Measurements from ENCODE around the gene ARL5C.

ARL5C gene

DNA sequence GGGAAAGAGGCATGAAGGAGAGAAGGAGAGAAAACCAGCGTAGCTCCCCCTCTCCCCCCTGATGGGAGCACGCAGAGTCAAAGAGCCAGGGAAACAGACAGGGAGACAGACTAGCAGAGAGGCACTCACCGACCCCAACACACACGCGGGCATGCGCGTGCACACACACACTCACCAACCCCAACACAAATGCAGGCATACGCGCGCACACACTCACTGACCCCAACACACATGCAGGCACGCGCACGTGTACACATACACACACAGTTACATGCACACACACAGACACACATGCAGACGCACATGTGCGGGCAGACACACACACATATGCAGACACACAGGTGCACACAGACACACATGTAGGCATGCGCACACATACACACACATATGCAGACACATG lies 26.9 kb upstream of the ARL5C start:
- no peak for DNase-seq
- TF ChIP-seq, protein P1, sequence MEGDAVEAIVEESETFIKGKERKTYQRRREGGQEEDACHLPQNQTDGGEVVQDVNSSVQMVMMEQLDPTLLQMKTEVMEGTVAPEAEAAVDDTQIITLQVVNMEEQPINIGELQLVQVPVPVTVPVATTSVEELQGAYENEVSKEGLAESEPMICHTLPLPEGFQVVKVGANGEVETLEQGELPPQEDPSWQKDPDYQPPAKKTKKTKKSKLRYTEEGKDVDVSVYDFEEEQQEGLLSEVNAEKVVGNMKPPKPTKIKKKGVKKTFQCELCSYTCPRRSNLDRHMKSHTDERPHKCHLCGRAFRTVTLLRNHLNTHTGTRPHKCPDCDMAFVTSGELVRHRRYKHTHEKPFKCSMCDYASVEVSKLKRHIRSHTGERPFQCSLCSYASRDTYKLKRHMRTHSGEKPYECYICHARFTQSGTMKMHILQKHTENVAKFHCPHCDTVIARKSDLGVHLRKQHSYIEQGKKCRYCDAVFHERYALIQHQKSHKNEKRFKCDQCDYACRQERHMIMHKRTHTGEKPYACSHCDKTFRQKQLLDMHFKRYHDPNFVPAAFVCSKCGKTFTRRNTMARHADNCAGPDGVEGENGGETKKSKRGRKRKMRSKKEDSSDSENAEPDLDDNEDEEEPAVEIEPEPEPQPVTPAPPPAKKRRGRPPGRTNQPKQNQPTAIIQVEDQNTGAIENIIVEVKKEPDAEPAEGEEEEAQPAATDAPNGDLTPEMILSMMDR (IDR thresholded peaks at IDR 0.05; ENCODE audit: low read depth, low read length) = no peak
- H3K4me3 ChIP-seq (ENCODE audit: low read depth, low read length) = no peak overlapping the region
- H3K27me3 ChIP-seq = no peaks in the 10 kb centered on the region
- peaks cover 8% of the 10 kb centered on the region; the same call in 1 of the 2 replicates for H3K4me1 ChIP-seq
- H3K36me3 ChIP-seq = peaks cover 25% of the 10 kb centered on the region
- no peaks in the 10 kb centered on the region for H3K9me3 ChIP-seq

DNA sequence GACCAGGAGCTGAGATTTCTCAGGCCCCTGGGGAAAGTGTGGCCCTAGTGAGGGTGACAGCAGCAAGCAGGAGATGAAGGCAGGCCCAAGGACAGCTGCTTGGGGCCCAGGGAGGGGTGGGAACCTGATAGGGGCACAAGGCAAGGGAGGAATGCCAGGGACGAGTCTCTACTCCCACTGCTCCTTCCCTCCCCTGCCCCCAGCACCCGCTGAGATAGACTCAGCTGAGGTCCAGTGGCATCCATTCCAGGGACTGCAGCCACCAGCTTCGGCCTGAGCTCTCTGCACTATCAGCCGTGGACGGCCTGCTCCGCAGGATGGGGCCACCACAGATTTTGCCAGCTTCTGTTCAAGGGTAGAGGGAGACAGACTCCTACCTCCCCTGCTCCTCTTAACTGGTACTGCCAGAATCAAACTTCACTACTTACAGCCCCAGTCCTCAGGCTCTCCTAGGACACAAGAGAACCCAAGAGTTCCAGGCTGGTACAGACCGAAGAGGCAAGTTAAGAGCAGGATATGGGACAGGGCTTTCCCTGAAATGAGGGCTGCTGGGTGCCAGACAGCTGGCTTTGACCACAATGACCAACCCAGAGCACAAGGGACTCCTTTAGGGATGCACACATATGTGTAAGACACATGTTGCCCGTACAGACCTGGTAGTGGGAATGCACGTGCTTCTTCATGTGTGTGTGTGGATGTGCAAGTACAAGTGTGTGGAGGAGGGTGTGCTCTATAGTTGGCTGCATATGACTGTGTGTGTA lies 26.0 kb upstream of the ARL5C start:
- peaks cover 8% of the 10 kb centered on the region; the same call in 1 of the 2 replicates for H3K4me1 ChIP-seq
- no peaks in the 10 kb centered on the region for H3K27me3 ChIP-seq
- no peak overlapping the region for H3K4me3 ChIP-seq (ENCODE audit: low read depth, low read length)
- no peak for DNase-seq
- no peaks in the 10 kb centered on the region for H3K9me3 ChIP-seq
- TF ChIP-seq, protein P1 (IDR thresholded peaks at IDR 0.05; ENCODE audit: low read depth, low read length) = no peak
- H3K36me3 ChIP-seq = peaks cover 29% of the 10 kb centered on the region

GRCh38 chr17:39187152-39187830 lies 21.3 kb upstream of the ARL5C start:
- Histone ChIP-seq H3K9me3 (no peaks in the 10 kb centered on the region), H3K4me1 (no peaks in the 10 kb centered on the region), H3K27me3 (no peaks in the 10 kb centered on the region), H3K36me3 (peaks cover 33% of the 10 kb centered on the region), H3K4me3 (ENCODE audit: low read depth, low read length) (no peak overlapping the region)
- no peak for DNase-seq
- TF ChIP-seq, protein P1 (IDR thresholded peaks at IDR 0.05; ENCODE audit: low read depth, low read length) = no peak

DNA sequence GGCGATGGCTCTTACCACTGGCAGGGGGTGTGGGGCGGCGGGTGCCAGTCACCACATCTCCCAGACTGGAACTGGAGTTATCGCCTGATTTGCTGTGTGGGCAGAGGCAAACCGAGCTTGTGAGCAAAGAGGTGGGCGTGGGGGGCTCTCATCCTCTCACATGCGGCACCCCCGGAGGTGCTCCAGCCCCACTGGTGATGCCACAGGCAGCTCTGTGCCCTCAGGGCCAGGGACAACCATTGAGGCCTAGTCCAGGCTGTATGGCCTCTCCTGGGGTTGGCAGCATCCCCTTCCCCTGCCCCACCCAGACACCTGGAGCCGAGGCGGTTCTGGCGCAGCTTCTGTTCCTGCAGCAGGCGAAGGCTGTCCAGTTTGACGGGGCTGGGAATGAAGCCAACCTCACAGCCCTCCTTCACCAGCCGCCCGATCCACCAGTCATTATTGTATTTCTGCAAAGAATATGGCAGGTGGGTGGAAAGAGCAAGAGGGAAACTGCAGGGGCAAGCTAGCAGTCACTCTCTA lies 20.6 kb upstream of the ARL5C start:
- TF ChIP-seq, protein P1 (IDR thresholded peaks at IDR 0.05; ENCODE audit: low read depth, low read length) = no peak
- DNase-seq = peak; percentile 47
- Histone ChIP-seq H3K4me3 (ENCODE audit: low read depth, low read length) (no peak overlapping the region), H3K36me3 (peaks cover 30% of the 10 kb centered on the region), H3K4me1 (no peaks in the 10 kb centered on the region), H3K27me3 (no peaks in the 10 kb centered on the region), H3K9me3 (no peaks in the 10 kb centered on the region)

DNA sequence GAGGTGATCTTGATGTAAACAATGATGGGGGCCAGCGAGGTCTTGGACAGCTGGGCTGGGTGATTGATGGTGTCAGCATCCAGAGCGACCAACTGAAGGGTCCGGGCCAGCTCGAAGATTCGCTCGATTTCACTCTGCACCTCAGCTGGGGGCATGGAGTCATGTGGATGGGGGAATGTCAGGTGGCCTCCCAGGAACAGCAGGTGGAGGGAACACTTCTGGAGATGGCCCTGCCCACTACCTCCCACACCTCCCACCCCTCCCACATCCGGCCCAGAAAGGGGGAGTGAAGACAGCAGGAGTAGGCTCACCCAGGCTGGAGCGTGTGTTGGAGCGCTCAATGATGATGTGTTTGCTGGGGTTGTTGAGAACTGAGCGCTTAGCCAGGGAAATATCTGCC lies 17.8 kb upstream of the ARL5C start:
- TF ChIP-seq, protein P1 (IDR thresholded peaks at IDR 0.05; ENCODE audit: low read depth, low read length) = no peak
- Histone ChIP-seq H3K27me3 (no peaks in the 10 kb centered on the region), H3K4me1 (no peaks in the 10 kb centered on the region), H3K4me3 (ENCODE audit: low read depth, low read length) (no peak overlapping the region), H3K36me3 (peaks cover 23% of the 10 kb centered on the region), H3K9me3 (no peaks in the 10 kb centered on the region)
- DNase-seq = no peak

GRCh38 chr17:39183045-39183444 lies 17.1 kb upstream of the ARL5C start:
- H3K27me3 ChIP-seq = no peaks in the 10 kb centered on the region
- TF ChIP-seq, protein P1 (IDR thresholded peaks at IDR 0.05; ENCODE audit: low read depth, low read length) = no peak
- H3K4me3 ChIP-seq (ENCODE audit: low read depth, low read length) = no peak overlapping the region
- no peaks in the 10 kb centered on the region for H3K4me1 ChIP-seq
- peaks cover 18% of the 10 kb centered on the region for H3K36me3 ChIP-seq
- H3K9me3 ChIP-seq = no peaks in the 10 kb centered on the region
- no peak for DNase-seq

Measured in BE2C (cell line).